Liver (tissue), 3 donors: ENCODE data around the gene XG.

Source experiments
- RAD21 ChIP-seq, 2 donors: IDR thresholded peaks; 2 replicates each; pipeline ENCODE4 v1.6.1; 2016; ENCODE audit warnings: antibody characterized with exemption in 2 of 2, mild to moderate bottlenecking in 2 of 2
- REST ChIP-seq: IDR thresholded peaks from 2 replicates; pipeline ENCODE4 v1.6.1; 2016; ENCODE audit warnings: antibody characterized with exemption, mild to moderate bottlenecking
- TAF1 ChIP-seq: conservative IDR thresholded peaks from 2 replicates; pipeline ENCODE4 v1.6.1; 2016; ENCODE audit warnings: antibody characterized with exemption, mild to moderate bottlenecking
- ZBTB33 ChIP-seq: IDR thresholded peaks from 2 replicates; pipeline ENCODE4 v1.6.1; 2016; ENCODE audit warnings: antibody characterized with exemption
- TF ChIP-seq, protein P1 (sequence below): fragments of 150-350 bp; IDR thresholded peaks from 2 replicates; pipeline ENCODE4 v1.5.1; 2017; ENCODE audit warnings: improper control_type of control experiment, low read depth, low read length; ENCODE audit not compliant: missing input control
- donor health status: healthy.
- donor health status: healthy.

GRCh38 chrX:2862404-2862803 is 110.6 kb downstream of the XG start:
- TF ChIP-seq, protein P1, sequence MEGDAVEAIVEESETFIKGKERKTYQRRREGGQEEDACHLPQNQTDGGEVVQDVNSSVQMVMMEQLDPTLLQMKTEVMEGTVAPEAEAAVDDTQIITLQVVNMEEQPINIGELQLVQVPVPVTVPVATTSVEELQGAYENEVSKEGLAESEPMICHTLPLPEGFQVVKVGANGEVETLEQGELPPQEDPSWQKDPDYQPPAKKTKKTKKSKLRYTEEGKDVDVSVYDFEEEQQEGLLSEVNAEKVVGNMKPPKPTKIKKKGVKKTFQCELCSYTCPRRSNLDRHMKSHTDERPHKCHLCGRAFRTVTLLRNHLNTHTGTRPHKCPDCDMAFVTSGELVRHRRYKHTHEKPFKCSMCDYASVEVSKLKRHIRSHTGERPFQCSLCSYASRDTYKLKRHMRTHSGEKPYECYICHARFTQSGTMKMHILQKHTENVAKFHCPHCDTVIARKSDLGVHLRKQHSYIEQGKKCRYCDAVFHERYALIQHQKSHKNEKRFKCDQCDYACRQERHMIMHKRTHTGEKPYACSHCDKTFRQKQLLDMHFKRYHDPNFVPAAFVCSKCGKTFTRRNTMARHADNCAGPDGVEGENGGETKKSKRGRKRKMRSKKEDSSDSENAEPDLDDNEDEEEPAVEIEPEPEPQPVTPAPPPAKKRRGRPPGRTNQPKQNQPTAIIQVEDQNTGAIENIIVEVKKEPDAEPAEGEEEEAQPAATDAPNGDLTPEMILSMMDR = no peak
- TF ChIP-seq RAD21 (IDR thresholded peaks at IDR 0.05) (no peak), REST (no peak), TAF1 (no peak), ZBTB33 (no peak)
